HepG2 (cell line): ENCODE measurements around the gene ANKRD39. TPM values are rescaled to one million over a fixed set of nuclear protein-coding genes. Genes with fewer than 3 reads are reported as not detected.
A peak's percentile ranks its signal among the peaks of the same experiment; 100 is the strongest.

Experiments
- AKAP8 ChIP-seq: sonication (generic); formaldehyde crosslinking; IDR thresholded peaks from 2 replicates; pipeline ENCODE4 v1.5.1; 2020; ENCODE audit warnings: mild to moderate bottlenecking, missing genetic modification reagents
- ATF7 ChIP-seq, 2 experiments: fragments of 450-650 bp in 1 of 2; sonication (generic) in 1 of 2; formaldehyde crosslinking in 1 of 2; IDR thresholded peaks; 2 replicates each; pipeline versions ENCODE4 v1.4.0 to v1.6.1; 2016 to 2020; ENCODE audit warnings: antibody characterized with exemption in 1 of 2, mild to moderate bottlenecking in 1 of 2, missing genetic modification reagents in 1 of 2
- BHLHE40 ChIP-seq: IDR thresholded peaks from 2 replicates; pipeline ENCODE4 v1.6.1; 2011; ENCODE audit warnings: low read length, improper control_type of control experiment
- REL ChIP-seq: sonication (generic); formaldehyde crosslinking; conservative IDR thresholded peaks from 2 replicates; pipeline ENCODE4 v1.8.0; 2022; ENCODE audit warnings: mild to moderate bottlenecking, missing genetic modification reagents, moderate library complexity
- TRAFD1 ChIP-seq: sonication (generic); formaldehyde crosslinking; IDR thresholded peaks from 2 replicates; pipeline ENCODE4 v1.5.1; 2020; ENCODE audit warnings: missing genetic modification reagents, mild to moderate bottlenecking, borderline replicate concordance
- ZNF501 ChIP-seq: sonication (generic); formaldehyde crosslinking; IDR thresholded peaks from 2 replicates; pipeline ENCODE4 v1.5.1; 2020; ENCODE audit warnings: mild to moderate bottlenecking, moderate library complexity, missing genetic modification reagents
- ZNF704 ChIP-seq: sonication (generic); formaldehyde crosslinking; IDR thresholded peaks from 2 replicates; pipeline ENCODE4 v1.8.1; 2023; ENCODE audit warnings: mild to moderate bottlenecking, inconsistent platforms, moderate library complexity, missing genetic modification reagents, borderline replicate concordance
- ZSCAN9 ChIP-seq: IDR thresholded peaks from 2 replicates; pipeline ENCODE4 v1.6.1; 2016; ENCODE audit warnings: borderline replicate concordance
- polyA plus RNA-seq, 8 experiments: library from polyadenylated mRNA; depleted of rRNA in 3 of 8; stranded (reverse) in 7 of 8; unstranded in 1 of 8; fragments of >200 nt; fragmentation: Illumina TruSeq in 4 of 8; extraction: Trizol in 4 of 8; gene quantifications; 2 replicates each; pipeline versions ENCODE4 v1.2.1 to v1.2.3, GENCODE V29; 2011 to 2016; ENCODE audit warnings: low read depth in 4 of 8, missing spikeins in 1 of 8, mixed read lengths in 1 of 8; ENCODE audit not compliant: insufficient read depth in 1 of 8
- total RNA-seq, 5 experiments: library from RNA; depleted of rRNA; stranded (reverse); fragments of >200 nt; fragmentation: Illumina TruSeq; extraction: Trizol; gene quantifications; 2 replicates each; pipeline ENCODE4 v1.2.3, GENCODE V29; 2016; ENCODE audit warnings: low read depth in 1 of 5
- TF ChIP-seq, protein P1 (sequence below): sonication (generic); formaldehyde crosslinking; conservative IDR thresholded peaks from 2 replicates; pipeline ENCODE4 v1.8.1; 2023; ENCODE audit warnings: missing genetic modification reagents

The ANKRD39 gene
- total and polyA plus RNA-seq, 2 of the 13 experiments (the other 11 are each of a cell fraction or from before 2014, with no cell fraction given) = 23.2 to 24.8 TPM

GRCh38 chr2:96809951-96810782 is 47.6 kb downstream of the ANKRD39 start (continued):
- TF ChIP-seq TRAFD1 (CRISPR knock-in tag) (no peak; the same call in 1 of the 2 replicates), ZSCAN9 (CRISPR knock-in tag) (no peak), REL (CRISPR knock-in tag) (no peak), ATF7 (IDR thresholded peaks at IDR 0.05) (no peak), ATF7 (CRISPR knock-in tag; IDR thresholded peaks at IDR 0.05) (0 out of 2 replicates have a peak, but pooled peaks have one; percentile 12), AKAP8 (CRISPR knock-in tag) (0 out of 2 replicates have a peak, but pooled peaks have one; percentile 39), ZNF704 (CRISPR knock-in tag) (no peak), ZNF501 (CRISPR knock-in tag) (peak; percentile 78), BHLHE40 (0 out of 2 replicates have a peak, but pooled peaks have one; percentile 20)
- TF ChIP-seq, protein P1, sequence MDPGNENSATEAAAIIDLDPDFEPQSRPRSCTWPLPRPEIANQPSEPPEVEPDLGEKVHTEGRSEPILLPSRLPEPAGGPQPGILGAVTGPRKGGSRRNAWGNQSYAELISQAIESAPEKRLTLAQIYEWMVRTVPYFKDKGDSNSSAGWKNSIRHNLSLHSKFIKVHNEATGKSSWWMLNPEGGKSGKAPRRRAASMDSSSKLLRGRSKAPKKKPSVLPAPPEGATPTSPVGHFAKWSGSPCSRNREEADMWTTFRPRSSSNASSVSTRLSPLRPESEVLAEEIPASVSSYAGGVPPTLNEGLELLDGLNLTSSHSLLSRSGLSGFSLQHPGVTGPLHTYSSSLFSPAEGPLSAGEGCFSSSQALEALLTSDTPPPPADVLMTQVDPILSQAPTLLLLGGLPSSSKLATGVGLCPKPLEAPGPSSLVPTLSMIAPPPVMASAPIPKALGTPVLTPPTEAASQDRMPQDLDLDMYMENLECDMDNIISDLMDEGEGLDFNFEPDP (CRISPR knock-in tag) = 0 out of 2 replicates have a peak, but pooled peaks have one; percentile 82
- TF ChIP-seq, all 625 proteins: peak for 23
